ENCODE measurements around the gene QSOX2. TPM values are rescaled to one million over a fixed set of nuclear protein-coding genes. Genes with fewer than 3 reads are reported as not detected.

QSOX2 gene
- total RNA-seq, 1 experiment from 2014 or later: 34.6 TPM

GRCh38 chr9:136177224-136177623 lies 68.4 kb downstream of the QSOX2 start:
- H3K9me2 ChIP-seq (ENCODE audit: insufficient read depth): no peaks in the 10 kb centered on the region
- BruUV-seq (replicated peaks): no TSS peak
- no peaks in the 10 kb centered on the region; the same call in 1 of the 2 replicates for H3K4me1 ChIP-seq (replicated peaks; ENCODE audit: insufficient read depth)
- no peak overlapping the region for H3K4me2 ChIP-seq
- intact Hi-C loops (cut with micrococcal nuclease; ENCODE audit: unreplicated experiment): no loop called here
- no peak overlapping the region for H3K4me3 ChIP-seq
- no peak overlapping the region for H2AFZ ChIP-seq
- no peaks in the 10 kb centered on the region for H3F3A ChIP-seq (ENCODE audit: insufficient read depth, low read depth)
- no peak for DNase-seq
- no peak overlapping the region for H3K27ac ChIP-seq
- H3K27me3 ChIP-seq (ENCODE audit: insufficient read depth, low read depth): peaks cover 28% of the 10 kb centered on the region
- H3K36me3 ChIP-seq (ENCODE audit: low read depth): no peaks in the 10 kb centered on the region
- H3K79me2 ChIP-seq (ENCODE audit: low read depth): no peaks in the 10 kb centered on the region
- ChIA-PET CTCF (no interaction called here), POLR2A (ENCODE audit: unreplicated experiment) (no interaction called here)
- no peaks in the 10 kb centered on the region for H4K20me1 ChIP-seq (ENCODE audit: insufficient read depth)
- TF ChIP-seq CTCF (conservative IDR thresholded peaks at IDR 0.05) (no peak), EZH2 (IDR thresholded peaks at IDR 0.05; ENCODE audit: low read depth) (no peak)
- no peaks in the 10 kb centered on the region for H3K9me3 ChIP-seq (ENCODE audit: insufficient read depth, low read depth)

- DNase-seq: no peak
- H3K9me3 ChIP-seq (ENCODE audit: insufficient read depth, low read depth): no peaks in the 10 kb centered on the region
- H4K20me1 ChIP-seq (ENCODE audit: insufficient read depth): no peaks in the 10 kb centered on the region
- H3K4me1 ChIP-seq (replicated peaks; ENCODE audit: insufficient read depth): peaks cover 12% of the 10 kb centered on the region
- no peak overlapping the region for H3K27ac ChIP-seq
- TF ChIP-seq EZH2 (IDR thresholded peaks at IDR 0.05; ENCODE audit: low read depth) (no peak), CTCF (conservative IDR thresholded peaks at IDR 0.05) (no peak)
- peaks cover 21% of the 10 kb centered on the region for H3K27me3 ChIP-seq (ENCODE audit: insufficient read depth, low read depth)
- BruUV-seq (replicated peaks): no TSS peak
- H2AFZ ChIP-seq: no peak overlapping the region
- H3K9me2 ChIP-seq (ENCODE audit: insufficient read depth): no peaks in the 10 kb centered on the region
- H3K4me3 ChIP-seq: no peak overlapping the region
- H3K79me2 ChIP-seq (ENCODE audit: low read depth): no peaks in the 10 kb centered on the region
- H3K4me2 ChIP-seq: no peak overlapping the region
- CTCF ChIA-PET: no interaction called here
- H3K36me3 ChIP-seq (ENCODE audit: low read depth): no peaks in the 10 kb centered on the region
- POLR2A ChIA-PET (ENCODE audit: unreplicated experiment): no interaction called here
- intact Hi-C loops (cut with micrococcal nuclease; ENCODE audit: unreplicated experiment): no loop called here
- peaks cover 4% of the 10 kb centered on the region; the same call in 1 of the 2 replicates for H3F3A ChIP-seq (ENCODE audit: insufficient read depth, low read depth)
Observed at GRCh38 chr9:136175616-136176197, 69.9 kb downstream of the QSOX2 start.

- Histone ChIP-seq H3K27me3 (ENCODE audit: insufficient read depth, low read depth) (peaks cover 17% of the 10 kb centered on the region), H3F3A (ENCODE audit: insufficient read depth, low read depth) (peaks cover 4% of the 10 kb centered on the region; the same call in 1 of the 2 replicates), H3K79me2 (ENCODE audit: low read depth) (no peaks in the 10 kb centered on the region), H2AFZ (no peak overlapping the region), H3K27ac (no peak overlapping the region), H4K20me1 (ENCODE audit: insufficient read depth) (no peaks in the 10 kb centered on the region), H3K9me2 (ENCODE audit: insufficient read depth) (no peaks in the 10 kb centered on the region), H3K4me3 (no peak overlapping the region), H3K9me3 (ENCODE audit: insufficient read depth, low read depth) (no peaks in the 10 kb centered on the region), H3K4me1 (replicated peaks; ENCODE audit: insufficient read depth) (peaks cover 14% of the 10 kb centered on the region), H3K36me3 (ENCODE audit: low read depth) (no peaks in the 10 kb centered on the region), H3K4me2 (no peak overlapping the region)
- POLR2A ChIA-PET (ENCODE audit: unreplicated experiment): no interaction called here
- DNase-seq: no peak
- no peak for TF ChIP-seq EZH2 (IDR thresholded peaks at IDR 0.05; ENCODE audit: low read depth)
- no peak for TF ChIP-seq CTCF (conservative IDR thresholded peaks at IDR 0.05)
- BruUV-seq (replicated peaks): no TSS peak
- CTCF ChIA-PET: no interaction called here
- intact Hi-C loops (cut with micrococcal nuclease; ENCODE audit: unreplicated experiment): no loop called here
Observed at GRCh38 chr9:136174779-136175615, 70.6 kb downstream of the QSOX2 start.
